Measurements from ENCODE around the gene STAT5A.
A peak's percentile ranks its signal among the peaks of the same experiment; 100 is the strongest.
"Not testable (repeated sequence)": the region's sequence is repeated elsewhere in the genome, so short reads cannot be mapped to it uniquely, and the experiment has no call there.

The STAT5A gene

GRCh38 chr17:42308446-42308845 lies 20.1 kb downstream of the STAT5A start:
- DNase-seq (ENCODE audit: low read depth) = no peak

GRCh38 chr17:42309142-42309541 lies 20.8 kb downstream of the STAT5A start:
- no peak for DNase-seq (ENCODE audit: low read depth)

DNA sequence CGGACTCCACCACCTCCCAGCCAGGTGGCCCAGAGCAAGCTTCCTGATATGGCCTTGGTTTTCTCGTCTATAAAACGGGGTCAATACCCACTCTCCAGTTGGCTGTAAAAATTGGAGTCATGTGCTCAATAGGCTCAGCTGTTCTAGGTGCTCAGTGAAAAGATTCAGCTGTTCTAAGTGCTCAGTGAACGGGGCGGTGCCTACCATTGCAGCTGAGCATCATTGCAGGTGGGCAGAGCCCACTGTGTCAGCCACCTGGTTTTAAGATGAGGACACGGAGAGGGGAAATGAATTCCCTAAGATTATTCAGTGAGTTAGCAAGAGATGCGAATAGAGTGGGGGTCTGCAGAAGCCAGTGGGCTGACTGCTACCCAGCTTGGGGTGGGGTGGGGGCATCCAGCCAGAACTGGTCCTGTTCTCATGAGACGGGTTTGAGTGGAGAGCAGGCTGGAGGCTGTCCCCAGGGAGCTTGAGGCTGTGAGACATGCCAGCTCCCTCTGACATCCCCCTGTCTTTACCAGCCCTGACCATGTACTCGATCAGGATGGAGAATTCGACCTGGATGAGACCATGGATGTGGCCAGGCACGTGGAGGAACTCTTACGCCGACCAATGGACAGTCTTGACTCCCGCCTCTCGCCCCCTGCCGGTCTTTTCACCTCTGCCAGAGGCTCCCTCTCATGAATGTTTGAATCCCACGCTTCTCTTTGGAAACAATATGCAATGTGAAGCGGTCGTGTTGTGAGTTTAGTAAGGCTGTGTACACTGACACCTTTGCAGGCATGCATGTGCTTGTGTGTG lies 21.9 kb downstream of the STAT5A start:
- no peak for DNase-seq (ENCODE audit: low read depth)

GRCh38 chr17:42310787-42311215 lies 22.5 kb downstream of the STAT5A start:
- DNase-seq (ENCODE audit: low read depth) = no peak

GRCh38 chr17:42311240-42312034 lies 23.1 kb downstream of the STAT5A start:
- DNase-seq (ENCODE audit: low read depth) = no peak

DNA sequence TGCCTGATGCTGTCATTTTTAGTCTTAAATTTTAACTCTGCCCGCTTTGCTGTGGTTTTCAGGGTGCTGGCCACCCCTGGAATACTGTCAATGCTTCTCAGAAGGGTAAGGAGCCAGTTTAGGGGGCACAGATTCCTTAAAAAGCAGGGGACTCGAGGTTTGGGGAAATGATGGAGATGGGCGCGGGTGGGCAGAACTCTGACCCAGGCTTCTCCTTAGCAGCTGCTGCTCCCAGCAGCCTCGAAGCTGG lies 23.7 kb downstream of the STAT5A start:
- no peak for DNase-seq (ENCODE audit: low read depth)

- peak; percentile 65 for DNase-seq (ENCODE audit: low read depth)
Observed at GRCh38 chr17:42312285-42313130, 24.2 kb downstream of the STAT5A start.

GRCh38 chr17:42313389-42313772 lies 25.1 kb downstream of the STAT5A start:
- DNase-seq (ENCODE audit: low read depth) = no peak

- no peak for DNase-seq (ENCODE audit: low read depth)
Observed at GRCh38 chr17:42313773-42314566, 25.7 kb downstream of the STAT5A start.

DNA sequence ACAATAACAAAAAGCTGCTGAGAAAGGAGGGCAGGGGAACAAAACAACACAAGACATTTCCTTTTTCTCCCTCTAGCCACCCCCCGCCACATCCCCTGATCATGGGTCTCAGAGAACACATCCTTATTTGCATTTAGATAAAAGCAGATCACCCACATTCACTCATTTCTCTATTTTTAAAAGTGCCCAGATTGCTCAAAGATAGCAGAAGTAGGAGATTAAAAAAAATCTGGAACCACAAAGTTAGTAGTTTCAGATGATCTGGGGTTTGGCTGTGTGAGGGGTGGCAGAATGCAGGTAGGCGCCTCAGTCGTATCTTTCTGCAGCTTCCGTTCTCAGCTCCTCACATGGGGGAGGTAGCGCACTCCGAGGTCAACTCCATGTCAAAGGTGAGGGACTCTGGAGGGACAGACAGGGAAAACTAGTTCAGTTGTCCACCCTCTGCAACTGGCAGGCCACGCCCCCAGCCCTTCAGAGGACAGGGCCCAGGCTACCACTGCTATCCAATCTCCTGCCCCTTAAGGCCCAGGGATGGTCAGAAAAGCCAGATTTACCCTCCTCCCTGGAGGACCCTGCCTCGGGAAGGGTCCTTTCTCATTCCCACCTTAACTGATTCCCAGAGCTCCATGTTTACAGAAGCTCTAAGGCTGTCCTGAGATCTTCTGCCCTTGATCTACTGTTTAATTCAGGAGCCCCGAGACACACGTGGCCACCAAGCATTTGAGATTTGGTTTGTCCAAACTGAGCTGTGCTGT lies 27.3 kb downstream of the STAT5A start:
- DNase-seq (ENCODE audit: low read depth) = no peak

DNA sequence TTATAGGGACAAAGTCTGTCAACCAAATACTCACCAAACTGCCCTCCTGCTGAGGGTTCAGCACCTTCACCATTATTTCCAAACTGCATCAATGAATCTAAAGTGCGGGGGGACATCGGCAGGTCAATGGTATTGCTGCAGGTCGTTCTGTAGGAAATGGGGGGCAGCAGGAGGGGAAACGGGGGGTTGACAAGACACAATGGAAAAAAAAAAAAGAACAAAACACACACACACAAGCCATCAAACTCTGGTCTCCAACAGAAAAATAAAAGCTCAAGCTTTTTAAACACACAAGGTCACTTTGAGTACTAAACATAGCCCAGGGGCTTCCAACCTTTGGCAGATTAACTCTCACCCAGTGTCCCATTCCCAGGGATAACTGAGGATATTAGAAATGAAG lies 28.5 kb downstream of the STAT5A start:
- DNase-seq (ENCODE audit: low read depth) = no peak

- DNase-seq (ENCODE audit: low read depth) = no peak
Observed at GRCh38 chr17:42317266-42317845, 29.1 kb downstream of the STAT5A start.

GRCh38 chr17:42317967-42318366 lies 29.7 kb downstream of the STAT5A start:
- not testable (repeated sequence) for DNase-seq (ENCODE audit: low read depth)

- no peak for DNase-seq (ENCODE audit: low read depth)
Observed at GRCh38 chr17:42321555-42321954, 33.3 kb downstream of the STAT5A start.

- peak; percentile 91 for DNase-seq (ENCODE audit: low read depth)
Observed at GRCh38 chr17:42322382-42323267, 34.3 kb downstream of the STAT5A start.

DNA sequence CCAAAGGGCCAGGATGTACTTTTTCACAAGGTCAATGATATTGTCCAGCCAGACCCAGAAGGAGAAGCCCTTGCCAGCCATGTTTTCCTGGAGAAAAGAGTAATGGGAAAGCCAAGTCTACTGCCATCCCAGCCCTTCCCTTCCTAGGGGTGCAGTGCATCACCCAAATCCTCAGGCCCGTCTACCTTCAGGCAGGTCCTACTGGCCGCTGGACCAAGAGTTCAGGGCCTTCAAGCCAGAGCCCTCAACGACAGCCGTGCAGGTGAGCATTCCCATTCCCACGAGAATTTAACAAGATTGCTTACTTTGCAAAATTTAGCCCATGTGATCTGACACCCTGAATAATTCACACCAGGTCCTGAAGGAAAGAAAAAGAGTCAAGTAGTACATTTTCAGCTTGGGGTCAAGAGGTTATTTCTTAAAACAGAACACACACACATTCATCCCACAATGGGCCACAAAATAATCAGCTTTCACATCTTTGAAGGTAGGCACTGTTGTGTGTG lies 35.0 kb downstream of the STAT5A start:
- DNase-seq (ENCODE audit: low read depth) = no peak

DNA sequence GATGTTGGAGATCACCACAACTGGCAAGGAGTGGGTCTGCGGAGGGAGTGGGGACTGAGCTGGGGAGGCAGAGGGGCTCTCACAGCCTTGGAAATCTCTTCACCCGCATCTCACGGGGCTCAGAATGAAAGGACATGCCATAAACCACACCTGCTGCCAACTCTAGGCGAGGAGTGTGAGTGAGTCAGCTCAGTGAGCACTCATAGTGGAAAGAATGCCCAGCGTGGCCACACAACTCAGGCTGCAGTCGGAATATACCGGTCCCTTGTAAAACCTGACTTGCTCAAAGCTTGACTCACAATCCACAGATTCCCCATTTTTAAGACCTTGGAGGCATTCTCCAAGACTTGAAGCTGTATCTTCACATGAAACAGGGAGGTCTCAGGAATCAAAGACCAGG lies 36.7 kb downstream of the STAT5A start:
- no peak for DNase-seq (ENCODE audit: low read depth)

DNA sequence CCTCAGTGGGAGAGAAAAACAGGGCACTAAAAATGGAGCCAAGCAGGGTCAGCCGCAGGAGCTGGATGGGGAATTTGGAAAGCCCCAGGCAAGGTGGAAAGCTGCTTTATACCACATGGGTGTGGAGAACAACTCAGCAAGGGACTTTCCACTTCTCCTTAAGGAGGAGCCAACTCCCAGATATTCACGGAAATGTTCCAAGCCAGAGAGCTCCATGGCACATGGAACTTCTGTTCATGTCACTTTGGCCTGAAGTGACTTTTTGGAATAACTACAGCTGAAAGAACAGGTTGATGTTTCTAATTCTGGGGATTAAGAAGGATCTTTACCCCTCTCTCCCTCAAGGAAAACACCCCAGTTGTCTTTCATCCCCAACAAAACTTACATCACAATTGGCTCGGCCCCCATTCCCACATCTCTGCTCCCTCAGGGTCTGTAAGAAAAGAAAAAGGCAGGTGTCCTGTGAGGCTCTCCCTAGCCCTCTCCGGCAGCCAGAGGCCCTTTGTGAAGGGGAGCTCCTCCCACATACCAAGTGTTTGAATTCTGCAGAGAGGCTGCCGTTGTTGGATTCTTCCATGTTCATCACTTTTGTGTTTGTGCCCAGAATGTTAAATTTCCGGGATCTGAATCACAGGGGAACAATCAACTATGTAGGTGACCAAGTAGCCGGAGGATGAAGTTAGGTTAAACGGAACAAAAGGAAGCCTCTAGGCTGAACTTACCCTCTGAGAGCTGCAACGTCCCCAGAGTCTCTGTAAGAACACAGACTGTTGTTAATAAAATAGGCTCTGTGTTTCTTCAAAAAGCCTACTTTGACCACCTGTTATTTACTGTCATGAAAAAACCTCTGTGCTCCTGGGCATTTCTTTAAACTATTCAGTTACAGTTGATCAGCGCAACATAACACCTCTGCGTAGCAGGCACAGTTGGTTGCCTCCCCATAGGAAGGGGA lies 41.0 kb downstream of the STAT5A start:
- no peak for DNase-seq (ENCODE audit: low read depth)

Data from activated T-helper 9 cell treated with anti-CD3 and anti-CD28 coated beads, Interleukin-2, amount 50 U/mL, for 16 hours (primary cell).